MV-4-11 (cell line): ENCODE data around the gene C16orf90.
"Not testable (repeated sequence)": the region's sequence is repeated elsewhere in the genome, so short reads cannot be mapped to it uniquely, and the experiment has no call there.

Experiments used
- DNase-seq: peaks from one replicate; lab custom pipeline; 2025; lab: John Stamatoyannopoulos, UW

Gene C16orf90

DNA sequence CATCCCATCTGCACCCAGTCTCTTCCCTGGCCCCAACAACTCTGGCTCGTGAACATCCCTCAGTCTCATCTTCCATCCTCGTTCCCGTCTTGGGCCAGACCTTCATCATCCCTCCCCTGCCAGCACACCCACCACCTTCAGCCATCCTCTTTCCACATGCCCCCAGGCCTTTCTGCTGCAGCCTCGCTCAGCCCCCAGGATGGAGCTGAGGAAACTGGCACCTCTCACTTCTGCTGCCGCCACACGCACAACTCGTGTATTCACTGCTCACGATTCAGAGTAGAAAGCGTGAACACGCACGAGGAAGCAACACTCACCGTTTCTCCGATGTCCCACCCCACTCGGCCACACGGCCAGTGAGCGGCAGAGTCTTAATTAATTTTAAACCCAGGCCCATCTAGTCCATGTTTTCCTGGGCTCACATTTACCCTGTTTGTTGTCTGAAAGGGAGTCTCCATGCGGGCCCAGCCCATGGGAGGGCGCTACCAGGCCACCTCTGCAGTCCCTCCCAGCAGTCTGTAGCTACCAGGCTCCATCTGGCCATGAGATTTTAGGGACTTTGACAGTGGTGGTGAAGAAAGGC is 12.5 kb downstream of the C16orf90 start:
- DNase-seq = no peak

DNA sequence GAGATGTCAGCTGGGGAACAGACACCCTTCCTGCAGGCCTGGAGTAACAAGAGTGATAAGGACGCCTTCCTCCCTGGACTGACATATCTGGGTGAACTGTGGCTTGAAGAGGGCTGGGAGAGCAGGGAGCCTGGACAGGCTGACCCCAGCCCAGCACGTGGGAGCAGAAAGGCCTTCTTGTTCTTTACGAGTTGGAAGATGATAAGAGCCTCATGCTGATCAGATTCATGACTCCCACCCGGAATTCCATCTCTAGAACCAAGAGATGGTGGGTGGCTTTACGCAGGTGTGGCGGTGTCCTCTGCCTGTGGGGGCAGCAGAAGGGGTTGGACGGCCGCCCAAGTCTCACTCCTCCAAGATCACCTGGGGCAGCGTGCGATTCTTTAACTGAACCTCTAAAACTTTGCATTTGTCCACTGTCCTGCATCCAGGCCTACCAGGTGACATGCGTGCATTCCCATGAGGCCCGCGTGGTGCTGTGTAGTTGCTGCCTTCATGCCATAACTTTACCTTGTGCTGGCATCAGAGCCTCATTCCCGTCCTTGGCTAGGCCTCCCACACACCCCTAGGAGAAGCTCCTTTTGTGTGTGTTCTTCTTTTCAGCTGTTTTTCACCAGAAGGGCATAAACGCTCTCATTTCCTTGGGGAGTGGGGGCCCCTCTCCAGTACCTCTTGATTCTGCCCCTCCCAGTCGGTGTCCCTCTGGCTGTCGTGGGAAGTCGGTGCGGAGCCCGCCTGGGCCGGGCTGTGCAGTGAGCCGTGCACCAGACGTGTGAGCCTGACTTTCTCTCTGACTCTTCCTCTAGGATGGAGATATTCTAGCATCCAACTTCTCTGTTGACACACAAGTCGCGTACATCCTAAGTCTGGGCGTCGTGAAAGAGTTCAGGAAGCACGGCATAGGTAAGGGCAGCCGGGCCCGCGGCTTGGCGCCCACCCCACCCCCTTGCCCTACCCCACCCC is 13.3 kb downstream of the C16orf90 start:
- no peak for DNase-seq

GRCh38 chr16:3480901-3481695 is 14.2 kb downstream of the C16orf90 start:
- no peak for DNase-seq

GRCh38 chr16:3479654-3480216 is 15.6 kb downstream of the C16orf90 start:
- no peak for DNase-seq

DNA sequence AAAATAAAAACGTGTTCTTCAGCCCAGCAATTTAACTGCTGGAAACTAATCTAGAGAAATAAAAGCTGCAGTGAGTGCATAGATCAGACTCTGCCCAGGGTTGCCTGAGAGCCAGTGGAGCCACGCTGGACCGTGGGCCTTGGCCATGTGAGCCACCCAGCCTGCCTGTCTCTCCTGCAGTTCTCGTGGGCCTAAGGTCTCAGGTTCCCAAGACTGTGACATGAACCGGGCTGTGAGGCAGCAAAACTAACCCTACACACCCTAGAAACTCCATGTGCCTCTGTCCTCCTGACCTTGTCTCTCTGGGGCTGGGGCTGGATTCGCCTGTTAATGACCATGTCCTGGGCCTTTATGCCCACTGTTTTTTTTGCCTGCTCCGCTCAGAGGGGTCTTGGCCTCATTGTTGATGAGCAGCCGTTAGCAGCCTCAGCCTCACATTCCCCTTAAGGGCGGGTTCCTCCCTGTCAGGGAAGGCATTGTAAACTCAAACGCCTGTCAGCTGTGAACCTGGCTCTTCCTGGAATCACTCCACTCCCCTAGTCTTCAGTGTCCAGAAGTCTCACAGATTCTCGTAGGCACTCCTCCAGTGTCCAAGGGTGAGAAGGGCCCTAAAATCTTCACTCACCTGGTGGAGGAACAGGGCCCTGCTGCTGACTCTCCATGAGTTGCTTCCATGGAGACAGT is 16.9 kb downstream of the C16orf90 start:
- no peak for DNase-seq

- no peak for DNase-seq
Observed at GRCh38 chr16:3476409-3476808, 18.9 kb downstream of the C16orf90 start.

DNA sequence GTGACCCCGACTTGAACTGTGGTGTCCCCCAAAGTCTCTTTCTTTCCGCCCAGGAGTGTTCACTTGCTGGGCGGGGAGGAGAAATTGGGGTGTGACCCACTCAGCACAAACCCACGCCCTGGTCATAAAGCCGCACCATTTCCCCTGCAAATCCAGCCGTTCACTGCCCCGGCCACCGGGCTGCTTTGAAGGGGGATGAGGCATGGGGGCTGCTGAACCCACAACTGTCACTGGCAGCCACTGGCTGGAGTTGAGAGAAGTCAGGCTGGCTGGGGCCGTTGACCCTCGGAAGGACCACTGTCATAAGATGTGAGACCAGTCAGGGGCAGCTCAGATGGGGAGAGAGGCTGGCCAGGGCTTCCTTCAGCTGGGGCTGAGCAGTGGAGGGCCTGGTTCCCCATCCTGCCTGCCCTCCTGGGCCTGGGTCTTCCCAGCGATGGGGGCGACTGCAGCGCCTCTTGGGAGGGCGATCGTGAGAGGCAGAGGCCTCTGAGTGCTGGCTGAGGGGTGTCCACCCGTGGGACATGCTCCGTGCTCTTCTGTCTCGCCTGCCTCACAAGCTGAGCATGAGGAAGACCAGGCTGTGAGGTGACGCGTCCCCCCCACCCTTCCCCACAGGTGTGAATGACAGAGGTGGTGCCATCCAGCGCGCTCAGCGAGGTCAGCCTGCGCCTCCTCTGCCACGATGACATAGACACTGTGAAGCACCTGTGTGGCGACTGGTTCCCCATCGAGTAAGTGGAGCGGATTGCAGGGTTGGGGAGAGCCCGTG is 19.5 kb downstream of the C16orf90 start:
- DNase-seq = no peak

DNA sequence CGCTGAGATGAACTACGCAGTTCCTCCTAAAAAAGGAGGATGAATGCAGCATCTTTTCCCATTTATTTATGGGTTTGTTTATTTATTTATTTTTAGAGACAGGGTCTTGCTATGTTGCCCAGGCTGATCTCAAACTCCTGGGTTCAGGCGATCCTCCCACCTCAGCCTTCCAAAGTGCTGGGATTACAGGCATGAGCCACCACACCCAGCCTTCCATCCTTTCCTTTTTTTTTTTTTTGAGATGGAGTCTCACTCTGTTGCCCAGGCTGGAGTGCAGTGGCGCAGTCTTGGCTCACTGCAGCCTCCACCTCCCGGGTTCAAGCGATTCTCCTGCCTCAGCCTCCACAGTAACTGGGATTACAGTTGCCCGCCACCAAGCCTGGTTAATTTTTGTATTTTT is 20.4 kb downstream of the C16orf90 start:
- not testable (repeated sequence) for DNase-seq

- DNase-seq = no peak
Observed at GRCh38 chr16:3474136-3474779, 21.0 kb downstream of the C16orf90 start.

GRCh38 chr16:3473596-3473943 is 21.7 kb downstream of the C16orf90 start:
- DNase-seq = not testable (repeated sequence)

- no peak for DNase-seq
Observed at GRCh38 chr16:3472878-3473595, 22.3 kb downstream of the C16orf90 start.

DNA sequence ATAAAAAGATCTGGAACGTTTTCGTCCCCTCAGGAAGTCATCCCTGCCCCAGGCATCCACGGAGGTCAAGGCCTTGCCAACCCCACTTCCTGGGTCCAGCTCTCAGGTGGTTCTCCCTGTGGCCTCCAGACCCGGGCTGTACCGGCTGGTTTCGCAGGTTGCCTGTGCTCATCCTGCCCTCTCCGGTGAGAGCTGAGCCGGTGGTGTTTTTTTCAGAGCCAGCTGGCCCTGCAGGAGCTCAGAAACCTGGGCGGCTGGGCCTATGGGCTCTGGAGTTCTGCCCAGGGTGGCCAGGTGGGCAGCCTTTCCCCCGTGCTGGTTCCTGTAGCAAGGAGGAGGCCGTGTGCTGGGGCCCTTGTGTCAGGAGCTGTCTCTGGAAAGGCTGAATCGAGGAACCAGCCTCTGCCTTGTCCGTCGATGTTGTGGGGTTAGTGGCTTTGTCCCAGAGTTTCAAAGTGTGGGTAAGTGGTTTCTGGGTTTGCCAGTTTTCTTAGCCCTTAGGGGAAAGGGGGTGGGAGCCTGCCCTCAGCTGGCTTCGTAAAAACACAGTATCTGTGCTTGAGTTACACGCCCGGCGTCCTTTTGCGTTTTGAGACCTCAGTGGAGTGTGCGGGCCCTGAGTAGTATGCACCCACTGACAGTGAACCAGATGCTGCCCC is 23.6 kb downstream of the C16orf90 start:
- no peak for DNase-seq

GRCh38 chr16:3470723-3471122 is 24.6 kb downstream of the C16orf90 start:
- no peak for DNase-seq

DNA sequence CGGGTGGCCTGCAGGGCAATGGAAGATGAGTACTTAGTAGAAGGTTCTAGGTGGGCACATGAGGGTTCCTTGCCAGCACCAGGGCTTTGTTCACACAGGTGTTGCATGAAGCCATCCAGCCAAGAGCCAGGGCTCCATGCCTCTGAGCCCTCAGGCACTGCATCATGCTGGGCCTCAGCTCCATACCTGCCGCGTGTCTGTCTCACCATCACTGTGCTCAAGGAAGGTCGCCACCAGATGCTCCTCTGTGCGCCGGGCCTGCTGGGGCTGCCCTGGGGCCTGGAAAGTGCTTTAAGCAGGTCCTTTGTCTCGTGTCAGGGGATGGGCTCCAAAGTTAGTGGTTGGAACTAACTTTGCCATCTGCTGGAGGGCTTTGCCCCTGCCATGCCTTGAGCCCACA is 25.6 kb downstream of the C16orf90 start:
- no peak for DNase-seq

DNA sequence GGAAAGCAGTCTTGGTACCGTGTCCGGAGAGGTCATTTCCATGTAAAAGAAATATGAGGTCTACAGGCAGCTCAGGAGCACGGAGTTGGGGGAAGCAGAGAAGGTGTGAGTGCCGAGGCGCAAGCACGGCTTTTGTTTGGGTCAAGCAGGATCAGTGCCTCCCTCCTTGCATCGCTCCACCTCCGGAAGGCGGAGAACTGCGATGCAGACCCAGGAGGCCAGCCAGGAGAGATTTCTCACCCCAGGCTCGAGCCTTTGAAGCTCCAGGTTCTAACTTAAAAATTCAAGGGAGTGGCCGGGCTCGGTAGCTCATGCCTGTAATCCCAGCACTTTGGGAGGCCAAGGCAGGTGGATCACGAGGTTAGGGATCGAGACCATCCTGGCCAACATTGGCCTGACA is 26.8 kb downstream of the C16orf90 start:
- DNase-seq = no peak

DNA sequence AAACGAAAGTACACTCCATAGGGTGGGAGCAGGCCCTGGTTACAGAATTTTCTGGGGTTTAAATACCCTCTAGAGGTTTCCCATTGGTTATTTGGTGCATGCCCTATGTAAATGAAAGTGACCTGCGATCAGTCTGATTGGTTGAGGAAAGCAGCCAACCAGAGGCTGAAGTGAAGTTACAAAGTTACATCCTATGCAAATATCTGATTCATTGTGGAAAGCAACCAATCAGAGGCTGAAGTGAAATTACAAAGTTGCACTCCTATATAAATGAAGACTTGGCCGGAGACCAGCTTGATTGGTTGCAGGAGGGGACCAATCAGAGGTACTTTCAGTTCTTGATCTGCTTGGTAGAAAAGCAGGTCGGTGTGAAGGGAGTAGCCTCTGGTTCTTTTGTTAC is 27.4 kb downstream of the C16orf90 start:
- peak; percentile 70 for DNase-seq

GRCh38 chr16:3467182-3467581 is 28.1 kb downstream of the C16orf90 start:
- no peak for DNase-seq

DNA sequence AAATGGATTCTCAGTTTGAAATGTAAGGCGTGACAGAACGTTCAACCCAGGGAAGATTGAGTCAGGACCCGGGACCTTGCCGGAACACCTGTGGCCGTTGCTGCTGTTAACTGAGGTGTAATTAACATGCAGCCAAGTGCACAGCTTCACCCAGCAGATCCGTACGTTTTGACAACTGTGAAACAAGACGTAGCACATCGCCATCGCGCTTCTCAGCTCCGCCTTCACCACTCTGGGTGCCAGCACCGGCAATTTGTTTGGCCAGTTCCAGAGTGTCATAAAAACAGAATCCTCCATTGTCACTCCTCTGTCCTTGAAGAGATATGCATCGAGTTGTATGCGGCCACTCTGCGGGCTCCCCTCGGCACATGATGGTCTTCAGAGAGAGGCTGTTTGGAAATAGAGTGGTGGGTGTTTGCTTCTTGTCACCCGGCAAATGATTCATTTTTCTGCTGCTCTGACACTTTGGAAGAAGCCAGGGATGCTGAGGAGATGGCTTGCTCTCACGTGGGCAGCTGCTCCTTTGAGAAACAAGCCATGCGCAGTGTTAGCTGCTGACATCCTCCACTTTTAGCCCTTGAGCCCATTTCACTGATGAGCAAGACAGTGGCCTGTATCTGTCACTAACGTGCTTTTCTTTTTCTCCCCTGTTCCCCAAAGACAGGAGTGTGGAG is 29.2 kb downstream of the C16orf90 start:
- no peak for DNase-seq

- DNase-seq = no peak
Observed at GRCh38 chr16:3465301-3465700, 30.0 kb downstream of the C16orf90 start.
